ENCODE results near the gene RYR3.

DNA sequence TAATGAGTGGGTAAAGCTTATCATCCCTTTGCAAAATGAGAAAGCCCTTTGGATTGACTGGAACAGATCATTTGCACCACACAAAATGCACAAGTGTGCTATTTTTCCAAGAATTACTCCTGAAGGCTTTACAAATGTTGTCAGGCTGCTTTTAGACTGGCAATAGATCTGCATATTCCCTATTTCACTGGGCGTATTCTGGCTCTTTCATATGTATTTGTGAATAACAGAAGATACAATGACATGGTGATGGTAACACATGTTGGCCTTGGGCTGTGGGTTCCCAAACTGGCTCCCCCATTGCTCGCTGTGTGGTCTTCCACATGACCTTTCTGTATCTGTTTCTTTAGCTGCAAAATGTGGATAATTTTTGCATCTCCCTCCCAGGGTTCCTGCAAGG lies 354.2 kb downstream of the RYR3 start:
- TF ChIP-seq, protein P1, sequence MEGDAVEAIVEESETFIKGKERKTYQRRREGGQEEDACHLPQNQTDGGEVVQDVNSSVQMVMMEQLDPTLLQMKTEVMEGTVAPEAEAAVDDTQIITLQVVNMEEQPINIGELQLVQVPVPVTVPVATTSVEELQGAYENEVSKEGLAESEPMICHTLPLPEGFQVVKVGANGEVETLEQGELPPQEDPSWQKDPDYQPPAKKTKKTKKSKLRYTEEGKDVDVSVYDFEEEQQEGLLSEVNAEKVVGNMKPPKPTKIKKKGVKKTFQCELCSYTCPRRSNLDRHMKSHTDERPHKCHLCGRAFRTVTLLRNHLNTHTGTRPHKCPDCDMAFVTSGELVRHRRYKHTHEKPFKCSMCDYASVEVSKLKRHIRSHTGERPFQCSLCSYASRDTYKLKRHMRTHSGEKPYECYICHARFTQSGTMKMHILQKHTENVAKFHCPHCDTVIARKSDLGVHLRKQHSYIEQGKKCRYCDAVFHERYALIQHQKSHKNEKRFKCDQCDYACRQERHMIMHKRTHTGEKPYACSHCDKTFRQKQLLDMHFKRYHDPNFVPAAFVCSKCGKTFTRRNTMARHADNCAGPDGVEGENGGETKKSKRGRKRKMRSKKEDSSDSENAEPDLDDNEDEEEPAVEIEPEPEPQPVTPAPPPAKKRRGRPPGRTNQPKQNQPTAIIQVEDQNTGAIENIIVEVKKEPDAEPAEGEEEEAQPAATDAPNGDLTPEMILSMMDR (IDR thresholded peaks at IDR 0.05), result no peak
- no peak for TF ChIP-seq POLR2A (IDR thresholded peaks at IDR 0.05)
